ENCODE results near the gene KANK4.

- TF ChIP-seq CTCF (conservative IDR thresholded peaks at IDR 0.05; ENCODE audit: low read length) (no peak), EZH2phosphoT487 (IDR thresholded peaks at IDR 0.05; ENCODE audit: borderline replicate concordance, low read depth, low read length) (no peak)
These were observed 17.9 kb upstream of the KANK4 start for GRCh38 chr1:62336995-62337705.
